Endothelial cell of umbilical vein (primary cell): ENCODE data around the gene HOXA4. TPM values are rescaled to one million over a fixed set of nuclear protein-coding genes. Genes with fewer than 3 reads are reported as not detected.

Source experiments
- BruUV-seq: library from RNA; stranded (reverse); fragments of 400-500 nt; replicated peaks from 2 replicates; lab custom pipeline; 2021; lab: Mats Ljungman, UMichigan
- CTCF ChIA-PET: fragments of 300-600, 350-600 bp; sonication (Branson Sonifier 250); formaldehyde crosslinking; loops from one replicate; lab custom pipeline; 2021; ENCODE audit warnings: antibody characterized with exemption, inconsistent platforms; lab: Charles Lee
- POLR2A ChIA-PET: fragments of 300-600, 350-600 bp; sonication (Branson Sonifier 250); formaldehyde crosslinking; loops from one replicate; lab custom pipeline; 2021; ENCODE audit warnings: antibody characterized with exemption, inconsistent platforms; lab: Charles Lee
- DNase-seq: peaks from one replicate; pipeline ENCODE4 v3.0.0-alpha.2; 2011; ENCODE audit warnings: low read depth, low spot score
- FAIRE-seq: peaks from 2 replicates; lab custom pipeline; 2011; peaks lifted over from hg19 to GRCh38; lab: Jason Lieb, UNC
- H2AFZ ChIP-seq: 2 replicates; pipeline ENCODE4 v1.6.0; 2012; ENCODE audit warnings: low read depth, low read length, control low read depth, inconsistent platforms
- H3K27ac ChIP-seq: 2 replicates; pipeline ENCODE4 v1.5.1; 2011; ENCODE audit warnings: low read depth, mild to moderate bottlenecking, control low read depth, low read length, moderate library complexity; ENCODE audit not compliant: insufficient read depth
- H3K27me3 ChIP-seq, 2 experiments: 2 replicates each; pipeline versions ENCODE4 v1.6.0 to v1.6.1; 2011; ENCODE audit warnings: low read length in 2 of 2, mixed read lengths in 1 of 2; ENCODE audit not compliant: control insufficient read depth in 2 of 2, insufficient read depth in 2 of 2
- H3K36me3 ChIP-seq, 2 experiments: 2 replicates in 1 of 2; 3 replicates in 1 of 2; pipeline ENCODE4 v1.5.1; 2011; ENCODE audit warnings: low read length in 2 of 2, mild to moderate bottlenecking in 1 of 2, moderate library complexity in 1 of 2; ENCODE audit not compliant: control insufficient read depth in 2 of 2, insufficient read depth in 2 of 2; ENCODE audit errors: extremely low read depth in 1 of 2
- H3K4me1 ChIP-seq: 3 replicates; pipeline ENCODE4 v1.5.1; 2011; ENCODE audit warnings: mild to moderate bottlenecking, low read length; ENCODE audit not compliant: control insufficient read depth, insufficient read depth; ENCODE audit errors: extremely low read depth
- H3K4me2 ChIP-seq: 2 replicates; pipeline ENCODE4 v1.6.1; 2011; ENCODE audit warnings: low read length, control low read depth, mixed read lengths; ENCODE audit not compliant: insufficient read depth
- H3K4me3 ChIP-seq, 3 experiments: fragments of 200-600 bp in 1 of 3; sonication (generic), shearing (Covaris generic) in 1 of 3; replicated peaks in 1 of 3; 2 replicates each; pipeline ENCODE4 v1.5.1; 2011 to 2016; ENCODE audit warnings: control low read depth in 3 of 3, low read length in 3 of 3, mild to moderate bottlenecking in 2 of 3, inconsistent platforms in 1 of 3, low read depth in 1 of 3, moderate library complexity in 1 of 3; ENCODE audit not compliant: insufficient read depth in 1 of 3
- H3K79me2 ChIP-seq: 2 replicates; pipeline ENCODE4 v1.6.0; 2012; ENCODE audit warnings: low read length, inconsistent platforms; ENCODE audit not compliant: control insufficient read depth, insufficient read depth
- H3K9ac ChIP-seq: replicated peaks from 2 replicates; pipeline ENCODE3; 2011; ENCODE audit warnings: low read length, control low read depth; ENCODE audit not compliant: insufficient read depth; ENCODE audit errors: extremely low read depth
- H3K9me1 ChIP-seq: replicated peaks from 3 replicates; pipeline ENCODE4 v1.6.0; 2011; ENCODE audit warnings: mild to moderate bottlenecking, low read length; ENCODE audit not compliant: control insufficient read depth, insufficient read depth; ENCODE audit errors: extremely low read depth
- H3K9me3 ChIP-seq: replicated peaks from 2 replicates; pipeline ENCODE4 v1.5.1; 2012; ENCODE audit warnings: low read length, inconsistent platforms; ENCODE audit not compliant: control insufficient read depth, insufficient read depth
- H4K20me1 ChIP-seq: replicated peaks from 2 replicates; pipeline ENCODE3; 2011; ENCODE audit warnings: mild to moderate bottlenecking, low read length; ENCODE audit not compliant: control insufficient read depth, insufficient read depth; ENCODE audit errors: extremely low read depth
- JUN ChIP-seq: IDR thresholded peaks from 2 replicates; pipeline ENCODE4 v1.6.1; 2011; ENCODE audit warnings: borderline replicate concordance, low read depth; ENCODE audit not compliant: insufficient read length, insufficient read depth
- POLR2A ChIP-seq: IDR thresholded peaks from 2 replicates; pipeline ENCODE4 v1.6.1; 2012; ENCODE audit warnings: low read depth, mild to moderate bottlenecking, control low read depth, low read length
- dilution Hi-C: fragments of 300-500 bp; cut with MboI; formaldehyde crosslinking; loops from one replicate; pipeline ENCODE4 v1.15.0; 2019; ENCODE audit warnings: low sequenced_read_pairs; ENCODE audit not compliant: extremely low pct_ligation_motif_present
- intact Hi-C: fragments of 100-400 bp; cut with micrococcal nuclease; formaldehyde crosslinking; loops from one replicate; pipeline ENCODE4 v1.10.0; 2022
- polyA plus RNA-seq, 4 experiments: library from polyadenylated mRNA; depleted of rRNA in 3 of 4; stranded (reverse) in 3 of 4; unstranded in 1 of 4; fragments of >200 nt; gene quantifications; 2 replicates each; pipeline versions ENCODE4 v1.2.1 to v1.2.3, GENCODE V29; 2011 to 2012; ENCODE audit warnings: missing spikeins in 1 of 4
- total RNA-seq: library from RNA; stranded (reverse); gene quantifications from 2 replicates; pipeline ENCODE4 v1.2.3, GENCODE V29; 2021

The HOXA4 gene
- total and polyA plus RNA-seq, 2 donors (not counting 3 experiments of a cell fraction or from before 2014, with no cell fraction given) = 4.9 to 8.1 TPM

GRCh38 chr7:27116962-27117886, 13.3 kb downstream of the HOXA4 start:
- ChIA-PET POLR2A (interaction anchor here (0.7 to 1.9 kb wide), 10 partner anchors 8 to 744 kb away, joined by 3 to 5 read pairs (median 3); partner anchors contain the start of gene HOXA5), CTCF (interaction anchor here (0.9 to 9.1 kb wide), 12 partner anchors 9 to 434 kb away, joined by 3 to 70 read pairs (median 5); partner anchors contain the start of genes HOXA1 and HOXA5)
- no peak for FAIRE-seq
- no peaks in the 10 kb centered on the region for H3K36me3 ChIP-seq
- H4K20me1 ChIP-seq = no peaks in the 10 kb centered on the region
- peak overlapping the region; percentile 50 to 91 (median 91) for H3K4me3 ChIP-seq
- BruUV-seq = no TSS peak
- intact Hi-C loops = loop anchor here (10.0 kb wide), 1 partner anchor 962 kb away; the partner anchor contains the start of gene NFE2L3
- no peaks in the 10 kb centered on the region for H3K27me3 ChIP-seq
- H3K9me1 ChIP-seq = no peaks in the 10 kb centered on the region
- no peaks in the 10 kb centered on the region for H3K9me3 ChIP-seq
- dilution Hi-C loops = no loop called here
- H2AFZ ChIP-seq = no peak overlapping the region
- H3K9ac ChIP-seq = peak overlapping the region; percentile 97
- H3K4me1 ChIP-seq = peaks cover 76% of the 10 kb centered on the region
- peaks cover 90% of the 10 kb centered on the region for H3K79me2 ChIP-seq
- peak overlapping the region; percentile 97 for H3K4me2 ChIP-seq
- H3K27ac ChIP-seq = peak overlapping the region; percentile 96
- DNase-seq = peak; percentile 60
- TF ChIP-seq POLR2A = no peak

- peak overlapping the region; percentile 96 for H3K27ac ChIP-seq
- H2AFZ ChIP-seq = no peak overlapping the region
- CTCF ChIA-PET = interaction anchor here (0.8 to 9.1 kb wide), 17 partner anchors 10 to 434 kb away, joined by 3 to 70 read pairs (median 4); partner anchors contain the start of genes HOXA1, HOXA3 and HOXA5
- BruUV-seq = no TSS peak
- H3K4me3 ChIP-seq = peak overlapping the region; percentile 50 to 91 (median 91)
- H3K9me1 ChIP-seq = no peaks in the 10 kb centered on the region
- no peaks in the 10 kb centered on the region for H3K36me3 ChIP-seq
- no peaks in the 10 kb centered on the region for H3K9me3 ChIP-seq
- POLR2A ChIA-PET = interaction anchor here (1.5 to 1.6 kb wide), 2 partner anchors 18 to 34 kb away, joined by 3 to 4 read pairs; no protein-coding TSS in a partner anchor
- H3K27me3 ChIP-seq = no peaks in the 10 kb centered on the region
- H4K20me1 ChIP-seq = no peaks in the 10 kb centered on the region
- dilution Hi-C loops = no loop called here
- peaks cover 90% of the 10 kb centered on the region for H3K79me2 ChIP-seq
- TF ChIP-seq POLR2A = peak; percentile 14
- no peak for TF ChIP-seq JUN
- H3K4me2 ChIP-seq = peak overlapping the region; percentile 97
- no peak for FAIRE-seq
- peak; percentile 72 for DNase-seq
- peaks cover 76% of the 10 kb centered on the region for H3K4me1 ChIP-seq
- peak overlapping the region; percentile 97 for H3K9ac ChIP-seq
- intact Hi-C loops = loop anchor here (10.0 kb wide), 1 partner anchor 961 kb away; the partner anchor contains the start of gene NFE2L3
Observed at GRCh38 chr7:27116031-27116961, 14.3 kb downstream of the HOXA4 start.
